K562 (cell line): Measurements from ENCODE around the gene LONP1. TPM values are rescaled to one million over a fixed set of nuclear protein-coding genes. Genes with fewer than 3 reads are reported as not detected.
"Not testable (repeated sequence)": the region's sequence is repeated elsewhere in the genome, so short reads cannot be mapped to it uniquely, and the experiment has no call there.

Experiments
- ATAC-seq: fragments of 200-7000 bp; cut with Tn5 transposase; 3 replicates; pipeline ENCODE4 v1.9.1; 2020; ENCODE audit warnings: moderate library complexity
- BruUV-seq: library from RNA; stranded (reverse); fragments of 400-500 nt; replicated peaks from 2 replicates; lab custom pipeline; 2021; lab: Mats Ljungman, UMichigan
- CTCF ChIA-PET: fragments of 300-600 bp; formaldehyde crosslinking; extraction: SDS; loops from one replicate; lab custom pipeline; 2021; ENCODE audit warnings: low intra/inter-chr PET ratio; lab: Yijun Ruan, JAX
- POLR2A ChIA-PET: fragments of 300-600, 350-650 bp; sonication (Branson Sonifier 250); formaldehyde crosslinking; extraction: SDS; loops from one replicate; lab custom pipeline; 2021; ENCODE audit warnings: antibody characterized with exemption, inconsistent platforms; lab: Yijun Ruan, JAX
- DNase-seq, 4 experiments: peaks; one replicate each; pipeline versions ENCODE4 v3.0.0 to v3.0.0-alpha.2; 2011 to 2018; ENCODE audit warnings: low spot score in 3 of 4, mixed read lengths in 3 of 4; ENCODE audit errors: extremely low read depth in 1 of 4
- FAIRE-seq: peaks from 2 replicates; lab custom pipeline; 2011; peaks lifted over from hg19 to GRCh38; lab: Jason Lieb, UNC
- H2AFZ ChIP-seq: 2 replicates; pipeline ENCODE4 v1.6.0; 2011; ENCODE audit warnings: low read depth, low read length, control low read depth, inconsistent platforms
- H3K27ac ChIP-seq: fragments of 200-600 bp; 3 replicates; pipeline ENCODE4 v1.8.0; 2011; ENCODE audit warnings: low read depth, mild to moderate bottlenecking, control low read depth, inconsistent platforms, low read length, moderate library complexity, mixed read lengths; ENCODE audit errors: extremely low read depth
- H3K27me3 ChIP-seq, 2 experiments: fragments of 300-600 bp in 1 of 2; 2 replicates in 1 of 2; 3 replicates in 1 of 2; pipeline versions ENCODE4 v1.6.0 to v1.8.0; 2011; ENCODE audit warnings: inconsistent platforms in 2 of 2, low read length in 2 of 2, mild to moderate bottlenecking in 1 of 2, mixed read lengths in 1 of 2, moderate library complexity in 1 of 2; ENCODE audit not compliant: control insufficient read depth in 2 of 2, insufficient read depth in 2 of 2
- H3K36me3 ChIP-seq: fragments of 300-600 bp; 3 replicates; pipeline ENCODE4 v1.8.0; 2011; ENCODE audit warnings: mild to moderate bottlenecking, low read length, inconsistent platforms; ENCODE audit not compliant: control insufficient read depth, insufficient read depth
- H3K4me1 ChIP-seq, 2 experiments: fragments of 200-600 bp in 1 of 2; replicated peaks in 1 of 2; 2 replicates in 1 of 2; 3 replicates in 1 of 2; pipeline versions ENCODE4 v1.5.1 to v1.8.0; 2011; ENCODE audit warnings: inconsistent platforms in 2 of 2, low read length in 2 of 2, mild to moderate bottlenecking in 1 of 2, mixed read lengths in 1 of 2, moderate library complexity in 1 of 2; ENCODE audit not compliant: control insufficient read depth in 2 of 2, insufficient read depth in 2 of 2
- H3K4me2 ChIP-seq: 2 replicates; pipeline ENCODE4 v1.6.1; 2011; ENCODE audit warnings: low read length, control low read depth, inconsistent platforms, mixed read lengths; ENCODE audit not compliant: insufficient read depth
- H3K4me3 ChIP-seq: fragments of 200-600 bp; sonication (generic), shearing (Covaris generic); 2 replicates; pipeline ENCODE4 v1.5.1; 2016; ENCODE audit warnings: control low read depth, inconsistent platforms
- H3K79me2 ChIP-seq: fragments of 200-600 bp; 3 replicates; pipeline ENCODE4 v1.8.0; 2011; ENCODE audit warnings: low read length, inconsistent platforms; ENCODE audit not compliant: control insufficient read depth, insufficient read depth
- H3K9ac ChIP-seq, 2 experiments: 2 replicates each; pipeline versions ENCODE4 v1.6.0 to v1.6.1; 2011; ENCODE audit warnings: low read depth in 2 of 2, low read length in 2 of 2, control low read depth in 1 of 2, inconsistent platforms in 1 of 2, mild to moderate bottlenecking in 1 of 2, mixed read lengths in 1 of 2; ENCODE audit not compliant: insufficient read depth in 1 of 2
- H3K9me1 ChIP-seq: one replicate; pipeline ENCODE4 v1.6.0; 2011; ENCODE audit warnings: inconsistent platforms, mild to moderate bottlenecking, low read length, moderate library complexity; ENCODE audit not compliant: control insufficient read depth, insufficient read depth
- H3K9me3 ChIP-seq: replicated peaks from 2 replicates; pipeline ENCODE4 v1.5.1; 2011; ENCODE audit warnings: low read depth, low read length, inconsistent platforms; ENCODE audit not compliant: control insufficient read depth, insufficient read depth
- H4K20me1 ChIP-seq: replicated peaks from 2 replicates; pipeline ENCODE4 v1.6.1; 2011; ENCODE audit warnings: low read length, inconsistent platforms, mixed read lengths; ENCODE audit not compliant: control insufficient read depth, insufficient read depth
- HBP1 ChIP-seq: fragments of 450-650 bp; formaldehyde crosslinking; IDR thresholded peaks from 2 replicates; pipeline ENCODE4 v1.4.0; 2022; ENCODE audit warnings: missing genetic modification characterization
- ZNF512 ChIP-seq: IDR thresholded peaks from 2 replicates; pipeline ENCODE4 v1.6.1; 2016; ENCODE audit warnings: missing genetic modification characterization, missing compliant biosample characterization
- WGBS: fragments of 100-300 bp; shearing (Covaris generic); methylation state at CpG from one replicate; pipeline ENCODE4 v1.1.6; 2016; ENCODE audit warnings: low coverage, mixed read lengths; ENCODE audit not compliant: insufficient coverage; ENCODE audit errors: missing lambda C conversion rate; 5-methylcytosine and 5-hydroxymethylcytosine counted together
- in situ Hi-C: fragments of 300-500 bp; cut with MboI; formaldehyde crosslinking; loops from 4 replicates; pipeline ENCODE4 v1.15.0; 2018; ENCODE audit warnings: inconsistent platforms, mixed read lengths
- intact Hi-C: fragments of 100-400 bp; cut with micrococcal nuclease; formaldehyde crosslinking; loops from 2 replicates; pipeline ENCODE4 v1.14.2; 2022
- polyA plus RNA-seq, 8 experiments: library from polyadenylated mRNA; depleted of rRNA in 4 of 8; stranded (reverse) in 5 of 8; unstranded in 3 of 8; fragments of >200 nt; fragmentation: Nextera tagmentation in 2 of 8; fragmentation: Illumina TruSeq in 1 of 8; extraction: Ambion mirVana in 2 of 8; extraction: Trizol in 1 of 8; gene quantifications; 2 replicates each; pipeline versions ENCODE4 v1.2.1 to v1.2.3, GENCODE V29; 2011 to 2014; ENCODE audit warnings: inconsistent platforms in 1 of 8, missing spikeins in 1 of 8
- total RNA-seq, 7 experiments: library from RNA; depleted of rRNA in 6 of 7; stranded (reverse); fragments of >200 nt in 6 of 7; fragmentation: Illumina TruSeq in 2 of 7; extraction: Trizol in 2 of 7; gene quantifications; 2 replicates each; pipeline versions ENCODE4 v1.2.1 to v1.2.3, GENCODE V29; 2011 to 2021; ENCODE audit warnings: low replicate concordance in 1 of 7

LONP1 gene
- total and polyA plus RNA-seq, 9 of the 15 experiments (the other 6 are each of a cell fraction or from before 2014, with no cell fraction given), result 1.1 to 238 (median 84.5) TPM

- intact Hi-C loops, DNase-seq, H3K4me1 ChIP-seq, H3K36me3 ChIP-seq, CTCF ChIA-PET, BruUV-seq, H3K9ac ChIP-seq, H4K20me1 ChIP-seq, H3K9me1 ChIP-seq, in situ Hi-C loops, H3K4me3 ChIP-seq, H3K27ac ChIP-seq, H3K9me3 ChIP-seq, H2AFZ ChIP-seq, H3K79me2 ChIP-seq, FAIRE-seq, H3K4me2 ChIP-seq, ATAC-seq: not testable (repeated sequence)
- peaks cover 6 to 18% of the 10 kb centered on the region in 2 experiments; a peak in 4 of 5 replicates for H3K27me3 ChIP-seq
- WGBS, result no CpG with 5 or more reads among the region's 2 CpGs
- 0 out of 2 replicates have a peak, but pooled peaks have one; percentile 16 for TF ChIP-seq HBP1 (CRISPR knock-in tag)
- TF ChIP-seq ZNF512 (tag), result peak; percentile 88
- POLR2A ChIA-PET, result interaction anchor here (0.6 to 2.5 kb wide), 5 partner anchors 8 to 44 kb away, joined by 3 to 12 read pairs (median 6); partner anchors contain the start of genes CATSPERD and LONP1
Measured at GRCh38 chr19:5733172-5733571, 13.2 kb upstream of the LONP1 start.
